Measurements from ENCODE around the gene THAP4.

- TF ChIP-seq CTCF (IDR thresholded peaks at IDR 0.05; ENCODE audit: low read depth, low read length) (no peak), EZH2phosphoT487 (IDR thresholded peaks at IDR 0.05; ENCODE audit: low read depth) (no peak)
These were observed 15.8 kb upstream of the THAP4 start for GRCh38 chr2:241652722-241653121.
